ENCODE measurements around the gene NRP2. TPM values are rescaled to one million over a fixed set of nuclear protein-coding genes. Genes with fewer than 3 reads are reported as not detected.

Gene NRP2
- total and polyA plus RNA-seq, 2 donors (not counting 1 experiment from before 2014, with no cell fraction given), result 1.8 to 6.8 TPM

- Histone ChIP-seq H4K20me1 (ENCODE audit: control insufficient read depth, insufficient read depth, low read length, poor library complexity, severe bottlenecking) (no peaks in the 10 kb centered on the region), H2AFZ (ENCODE audit: insufficient read depth, low read depth, low read length, poor library complexity, severe bottlenecking) (no peak overlapping the region), H3K4me3 (ENCODE audit: control extremely low read depth in 1 of 5, extremely low read depth in 1 of 5, insufficient read depth in 1 of 5, low read depth in 2 of 5, low read length in 4 of 5) (no peak overlapping the region), H3K9ac (ENCODE audit: low read length) (no peak overlapping the region), H3K9me3 (ENCODE audit: control extremely low read depth in 1 of 3, control insufficient read depth in 2 of 3, insufficient read depth in 1 of 3, low read length in 2 of 3) (no peaks in the 10 kb centered on the region), H3K4me2 (replicated peaks; ENCODE audit: low read depth, low read length, poor library complexity, severe bottlenecking) (no peak overlapping the region), H3K36me3 (replicated peaks in 1 of 2; ENCODE audit: control extremely low read depth in 1 of 2, control insufficient read depth in 1 of 2, extremely low read depth in 1 of 2, insufficient read depth in 2 of 2, low read length in 1 of 2) (no peaks in the 10 kb centered on the region), H3K27ac (ENCODE audit: low read length in 2 of 2) (no peak overlapping the region), H3K27me3 (replicated peaks in 1 of 4; ENCODE audit: control extremely low read depth in 1 of 4, control insufficient read depth in 3 of 4, insufficient read depth in 4 of 4, low read length in 3 of 4) (no peaks in the 10 kb centered on the region), H3K4me1 (ENCODE audit: control insufficient read depth in 2 of 2, insufficient read depth in 2 of 2, low read length in 2 of 2) (no peaks in the 10 kb centered on the region), H3K79me2 (ENCODE audit: control insufficient read depth, insufficient read depth, low read length) (no peaks in the 10 kb centered on the region)
- Mint-ChIP-seq H3K4me1 (peaks cover 2% of the 10 kb centered on the region), H3K27ac (no peak overlapping the region), H3K27me3 (no peaks in the 10 kb centered on the region), H3K9me3 (ENCODE audit: insufficient read depth) (no peaks in the 10 kb centered on the region), H3K4me3 (no peak overlapping the region)
- TF ChIP-seq CTCF (IDR thresholded peaks at IDR 0.05), result no peak
- TF ChIP-seq EZH2 (IDR thresholded peaks at IDR 0.05; ENCODE audit: borderline replicate concordance, insufficient read depth, low read depth, low read length, poor library complexity, severe bottlenecking), result no peak
- ATAC-seq (ENCODE audit: low read depth) (no peak), DNase-seq (no peak)
- WGBS (ENCODE audit: insufficient coverage), result 83% methylated on average over 6 of the region's 9 CpGs
- ChIA-PET POLR2A (no interaction called here), CTCF (interaction anchor here (1.3 kb wide), 1 partner anchor 48 kb away, joined by 3 read pairs; the partner anchor contains the start of gene NRP2)
- intact Hi-C loops (cut with micrococcal nuclease), result no loop called here
These were observed 47.9 kb downstream of the NRP2 start for GRCh38 chr2:205730191-205730590.

- peaks cover 2% of the 10 kb centered on the region for H3K4me1 Mint-ChIP-seq
- intact Hi-C loops (cut with micrococcal nuclease), result no loop called here
These were observed 48.6 kb downstream of the NRP2 start for GRCh38 chr2:205730701-205731582.

More at GRCh38 chr2:205730701-205731582, 48.6 kb downstream of the NRP2 start:
- DNase-seq (no peak), ATAC-seq (ENCODE audit: low read depth) (no peak)
- Histone ChIP-seq H3K9me3 (ENCODE audit: control extremely low read depth in 1 of 3, control insufficient read depth in 2 of 3, insufficient read depth in 1 of 3, low read length in 2 of 3) (no peaks in the 10 kb centered on the region), H3K9ac (ENCODE audit: low read length) (no peak overlapping the region), H3K36me3 (replicated peaks in 1 of 2; ENCODE audit: control extremely low read depth in 1 of 2, control insufficient read depth in 1 of 2, extremely low read depth in 1 of 2, insufficient read depth in 2 of 2, low read length in 1 of 2) (no peaks in the 10 kb centered on the region), H3K27ac (ENCODE audit: low read length in 2 of 2) (no peak overlapping the region), H3K79me2 (ENCODE audit: control insufficient read depth, insufficient read depth, low read length) (no peaks in the 10 kb centered on the region), H4K20me1 (ENCODE audit: control insufficient read depth, insufficient read depth, low read length, poor library complexity, severe bottlenecking) (no peaks in the 10 kb centered on the region), H3K27me3 (replicated peaks in 1 of 4; ENCODE audit: control extremely low read depth in 1 of 4, control insufficient read depth in 3 of 4, insufficient read depth in 4 of 4, low read length in 3 of 4) (no peaks in the 10 kb centered on the region), H3K4me3 (ENCODE audit: control extremely low read depth in 1 of 5, extremely low read depth in 1 of 5, insufficient read depth in 1 of 5, low read depth in 2 of 5, low read length in 4 of 5) (no peak overlapping the region), H3K4me2 (replicated peaks; ENCODE audit: low read depth, low read length, poor library complexity, severe bottlenecking) (no peak overlapping the region), H3K4me1 (ENCODE audit: control insufficient read depth in 2 of 2, insufficient read depth in 2 of 2, low read length in 2 of 2) (no peaks in the 10 kb centered on the region), H2AFZ (ENCODE audit: insufficient read depth, low read depth, low read length, poor library complexity, severe bottlenecking) (no peak overlapping the region)
- TF ChIP-seq EZH2 (IDR thresholded peaks at IDR 0.05; ENCODE audit: borderline replicate concordance, insufficient read depth, low read depth, low read length, poor library complexity, severe bottlenecking) (no peak), CTCF (IDR thresholded peaks at IDR 0.05) (no peak)
- H3K9me3 Mint-ChIP-seq (ENCODE audit: insufficient read depth), result no peaks in the 10 kb centered on the region
- CTCF ChIA-PET, result interaction anchor here (1.3 kb wide), 2 partner anchors 10 to 49 kb away, joined by 3 read pairs; partner anchors contain the start of gene NRP2
- POLR2A ChIA-PET, result no interaction called here
- no peak overlapping the region for H3K4me3 Mint-ChIP-seq
- WGBS (ENCODE audit: insufficient coverage), result 81% methylated on average over 7 of the region's 9 CpGs
- no peaks in the 10 kb centered on the region for H3K27me3 Mint-ChIP-seq
- H3K27ac Mint-ChIP-seq, result no peak overlapping the region

Data from B cell (primary cell).